Neutrophil (primary cell): ENCODE measurements around the gene ANKLE1.
A peak's percentile ranks its signal among the peaks of the same experiment; 100 is the strongest.

Source experiments
- H3K27ac ChIP-seq: fragments of 200-600 bp; sonication (generic); 2 replicates; pipeline ENCODE4 v1.5.1; 2016; ENCODE audit warnings: mild to moderate bottlenecking, moderate library complexity
- H3K27me3 ChIP-seq: fragments of 200-600 bp; sonication (generic); 2 replicates; pipeline ENCODE4 v1.6.0; 2016; ENCODE audit warnings: mild to moderate bottlenecking
- H3K36me3 ChIP-seq: fragments of 200-600 bp; sonication (generic); 2 replicates; pipeline ENCODE4 v1.5.1; 2017
- H3K4me1 ChIP-seq, 2 experiments: fragments of 200-600 bp in 1 of 2; sonication (generic) in 1 of 2; 1 replicate in 1 of 2; 2 replicates in 1 of 2; pipeline versions ENCODE4 v1.5.1 to v1.6.1; 2013 to 2016; ENCODE audit warnings: low read depth in 1 of 2, low read length in 1 of 2, mild to moderate bottlenecking in 1 of 2, moderate library complexity in 1 of 2; ENCODE audit not compliant: control insufficient read depth in 1 of 2, insufficient read depth in 1 of 2
- H3K4me3 ChIP-seq, 2 experiments: fragments of 200-600 bp in 1 of 2; sonication (generic) in 1 of 2; 1 replicate in 1 of 2; 2 replicates in 1 of 2; pipeline ENCODE4 v1.5.1; 2013 to 2016; ENCODE audit warnings: low read depth in 1 of 2, low read length in 1 of 2, mild to moderate bottlenecking in 1 of 2, moderate library complexity in 1 of 2
- H3K9me3 ChIP-seq: fragments of 200-600 bp; sonication (generic); 2 replicates; pipeline ENCODE4 v1.5.1; 2016
- TF ChIP-seq, protein P1 (sequence below): fragments of 200-600 bp; sonication (generic); IDR thresholded peaks from 2 replicates; pipeline ENCODE4 v1.5.1; 2016; ENCODE audit warnings: antibody characterized with exemption

Gene ANKLE1

DNA sequence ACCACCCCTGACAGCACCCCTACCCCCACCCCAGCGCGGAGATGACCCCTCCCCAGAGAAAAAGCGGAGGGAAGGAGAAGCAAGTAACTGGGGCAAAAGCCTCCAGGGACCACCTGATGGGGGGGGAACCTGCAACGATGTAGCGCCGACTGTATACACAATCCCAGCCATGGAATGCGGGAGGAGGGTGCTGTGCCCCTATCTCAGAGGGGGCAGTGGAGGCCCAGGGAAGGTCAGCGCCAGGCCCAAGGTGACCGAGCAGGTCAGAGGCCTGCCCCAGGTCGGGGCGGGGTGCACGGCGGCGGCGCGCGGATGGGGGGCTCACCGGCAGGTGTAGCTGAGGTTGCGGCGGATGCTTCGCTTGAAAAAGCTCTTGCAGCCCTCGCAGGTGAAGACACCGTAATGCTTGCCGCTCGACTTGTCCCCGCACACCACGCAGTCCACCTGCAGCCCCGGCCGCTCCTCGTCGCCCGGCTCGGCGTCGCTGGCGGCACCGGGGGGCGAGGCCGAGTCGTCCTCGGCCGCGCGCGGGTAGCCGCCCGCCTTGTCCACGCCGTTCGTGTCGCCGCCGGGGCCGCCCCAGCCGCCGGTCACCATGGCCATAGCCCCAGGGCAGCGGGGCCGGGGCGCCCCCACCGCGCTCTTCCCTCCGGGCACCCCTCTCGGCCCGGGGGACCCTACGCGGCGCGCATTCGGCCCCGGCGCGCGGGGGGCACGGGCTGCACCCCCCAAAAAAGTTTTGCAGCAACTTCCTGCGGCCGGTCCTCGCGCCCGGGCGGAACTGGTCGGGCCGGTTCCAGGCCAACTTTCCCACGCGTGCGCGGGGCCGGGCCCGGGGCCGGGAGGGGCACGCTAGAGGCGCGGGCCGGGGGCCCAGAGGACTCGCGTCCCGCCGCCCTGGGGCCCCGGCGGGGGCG is 36.8 kb upstream of the ANKLE1 start:
- TF ChIP-seq, protein P1, sequence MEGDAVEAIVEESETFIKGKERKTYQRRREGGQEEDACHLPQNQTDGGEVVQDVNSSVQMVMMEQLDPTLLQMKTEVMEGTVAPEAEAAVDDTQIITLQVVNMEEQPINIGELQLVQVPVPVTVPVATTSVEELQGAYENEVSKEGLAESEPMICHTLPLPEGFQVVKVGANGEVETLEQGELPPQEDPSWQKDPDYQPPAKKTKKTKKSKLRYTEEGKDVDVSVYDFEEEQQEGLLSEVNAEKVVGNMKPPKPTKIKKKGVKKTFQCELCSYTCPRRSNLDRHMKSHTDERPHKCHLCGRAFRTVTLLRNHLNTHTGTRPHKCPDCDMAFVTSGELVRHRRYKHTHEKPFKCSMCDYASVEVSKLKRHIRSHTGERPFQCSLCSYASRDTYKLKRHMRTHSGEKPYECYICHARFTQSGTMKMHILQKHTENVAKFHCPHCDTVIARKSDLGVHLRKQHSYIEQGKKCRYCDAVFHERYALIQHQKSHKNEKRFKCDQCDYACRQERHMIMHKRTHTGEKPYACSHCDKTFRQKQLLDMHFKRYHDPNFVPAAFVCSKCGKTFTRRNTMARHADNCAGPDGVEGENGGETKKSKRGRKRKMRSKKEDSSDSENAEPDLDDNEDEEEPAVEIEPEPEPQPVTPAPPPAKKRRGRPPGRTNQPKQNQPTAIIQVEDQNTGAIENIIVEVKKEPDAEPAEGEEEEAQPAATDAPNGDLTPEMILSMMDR, result no peak
- Histone ChIP-seq H3K4me3 (peak overlapping the region; percentile 53 to 63), H3K4me1 (peaks cover 13% of the 10 kb centered on the region in 2 experiments), H3K27ac (no peak overlapping the region), H3K27me3 (peaks cover 48% of the 10 kb centered on the region), H3K9me3 (no peaks in the 10 kb centered on the region), H3K36me3 (no peaks in the 10 kb centered on the region)

DNA sequence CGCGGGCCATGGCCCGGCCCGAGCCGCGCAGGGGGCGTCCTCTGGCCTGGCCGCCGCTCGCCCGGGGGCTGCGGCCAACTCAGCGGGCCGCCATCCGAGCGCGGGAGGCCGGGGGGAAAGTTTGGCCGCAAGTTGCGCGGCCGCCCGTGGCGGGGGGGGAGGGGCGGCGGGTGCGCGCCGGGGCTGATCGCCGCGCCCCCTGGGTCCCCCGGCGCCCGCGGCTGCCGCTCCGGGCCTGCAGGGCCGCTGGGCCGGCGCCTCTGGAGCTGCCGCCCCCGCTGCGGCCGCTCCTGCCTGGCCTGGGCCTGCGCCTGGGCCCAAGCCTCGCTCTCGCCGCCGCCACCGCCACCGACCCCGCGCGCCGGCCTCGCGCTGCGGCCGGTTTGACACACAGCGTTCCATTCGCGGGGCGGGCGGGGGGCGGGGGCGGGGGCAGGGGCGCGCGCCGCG is 36.1 kb upstream of the ANKLE1 start, which contains the start of gene NR2F6:
Gene NR2F6 (minus strand): TSS at position 385 of the 450 bp plus-strand sequence. CDS start 699 bp downstream, outside the sequence.
- Histone ChIP-seq H3K36me3 (no peaks in the 10 kb centered on the region), H3K4me3 (peak within 1 kb of the TSS; percentile 63 to 75), H3K4me1 (peaks cover 13% of the 10 kb centered on the region in 2 experiments), H3K27ac (peak within 1 kb of the TSS; percentile 56), H3K27me3 (peaks cover 48% of the 10 kb centered on the region), H3K9me3 (no peaks in the 10 kb centered on the region)
- TF ChIP-seq, protein P1, result no peak

DNA sequence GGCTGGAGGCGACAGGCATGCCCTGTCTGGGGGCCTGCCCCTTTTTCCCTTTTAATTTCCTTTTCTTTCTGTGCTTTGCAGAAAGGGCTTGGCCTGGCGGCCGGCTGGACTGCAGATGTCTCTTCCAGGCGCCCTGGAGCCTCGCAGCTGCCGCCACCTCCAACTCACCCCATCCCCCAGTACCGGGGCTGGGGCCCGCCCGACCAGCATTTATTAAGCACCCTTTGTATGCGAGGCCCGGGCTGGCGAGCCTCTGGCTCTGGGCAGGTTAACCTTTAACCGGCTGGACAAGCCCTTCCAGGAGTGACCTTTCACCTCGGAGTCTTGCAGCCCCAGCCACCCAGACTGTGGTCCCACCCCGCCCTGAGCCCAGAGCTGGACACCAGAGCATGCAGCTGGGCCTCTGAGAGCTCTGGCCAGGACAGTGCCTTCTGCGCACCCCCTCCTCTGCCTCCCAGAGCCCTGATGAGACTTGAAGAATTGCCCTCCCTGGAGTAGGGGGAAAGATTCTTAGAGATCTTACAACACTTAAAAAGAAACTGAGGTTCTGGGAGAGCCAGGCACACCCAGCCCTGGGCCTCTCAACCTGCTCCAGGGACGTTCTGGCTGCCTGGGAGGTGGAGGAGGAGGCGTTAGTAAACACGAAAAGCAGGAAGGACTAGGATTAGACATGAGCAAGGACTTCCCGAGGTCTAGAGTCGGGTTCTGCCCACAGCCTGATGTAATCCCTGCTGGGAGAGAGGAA is 34.8 kb upstream of the ANKLE1 start:
- peaks cover 13% of the 10 kb centered on the region in 2 experiments for H3K4me1 ChIP-seq
- H3K9me3 ChIP-seq, result no peaks in the 10 kb centered on the region
- no peaks in the 10 kb centered on the region for H3K36me3 ChIP-seq
- H3K4me3 ChIP-seq, result peak overlapping the region; percentile 63 to 75
- peak overlapping the region; percentile 56 for H3K27ac ChIP-seq
- TF ChIP-seq, protein P1, result no peak
- H3K27me3 ChIP-seq, result peaks cover 48% of the 10 kb centered on the region

DNA sequence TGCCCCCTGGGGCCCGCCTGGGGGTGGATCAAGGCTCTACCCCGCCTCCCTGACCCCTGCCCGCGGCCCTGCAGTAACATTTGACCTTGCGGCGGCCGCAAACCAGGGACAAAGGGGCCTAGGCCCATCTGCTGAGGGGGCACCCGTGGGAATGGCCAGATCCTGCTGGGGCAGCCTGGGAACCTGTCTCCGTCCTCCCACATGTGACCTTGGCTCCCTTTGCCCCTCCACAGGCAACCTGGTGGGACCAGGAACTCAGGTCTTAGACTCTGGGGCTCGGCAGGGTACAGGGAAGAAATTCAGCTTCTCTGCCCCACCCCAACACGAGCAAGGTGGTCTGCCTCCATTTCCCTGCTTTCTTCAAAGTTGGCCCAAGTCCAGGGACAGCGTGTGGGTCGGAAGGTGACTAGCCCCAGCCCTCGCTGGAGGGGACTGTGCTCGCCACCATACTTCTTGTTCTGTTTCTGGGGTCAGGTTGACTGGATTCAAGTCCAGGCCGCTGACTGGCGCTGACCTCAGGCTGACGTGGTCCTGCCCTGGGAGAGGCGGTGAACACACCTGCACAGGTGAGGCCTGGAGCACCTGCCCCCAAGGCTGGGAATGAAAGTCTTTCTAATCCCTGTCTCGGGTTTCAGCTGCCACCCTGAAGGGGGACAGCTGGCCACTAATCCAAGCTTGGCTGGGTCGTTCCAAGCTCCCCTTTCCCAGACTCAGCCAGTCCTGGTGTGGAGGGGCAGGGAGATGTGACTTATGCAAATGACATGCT is 33.5 kb upstream of the ANKLE1 start:
- Histone ChIP-seq H3K27ac (no peak overlapping the region), H3K36me3 (no peaks in the 10 kb centered on the region), H3K4me1 (peaks cover 13% of the 10 kb centered on the region in 2 experiments), H3K9me3 (no peaks in the 10 kb centered on the region), H3K4me3 (no peak overlapping the region), H3K27me3 (peaks cover 46% of the 10 kb centered on the region)
- TF ChIP-seq, protein P1, result no peak
